NCI-H82 (cell line): Measurements from ENCODE around the gene SRP72.

ENCODE experiments used
- DNase-seq: peaks from one replicate; lab custom pipeline; 2025; lab: John Stamatoyannopoulos, UW

The SRP72 gene

GRCh38 chr4:56465599-56466295 lies 1.7 kb upstream of the SRP72 start:
- peak; percentile 49 for DNase-seq

DNA sequence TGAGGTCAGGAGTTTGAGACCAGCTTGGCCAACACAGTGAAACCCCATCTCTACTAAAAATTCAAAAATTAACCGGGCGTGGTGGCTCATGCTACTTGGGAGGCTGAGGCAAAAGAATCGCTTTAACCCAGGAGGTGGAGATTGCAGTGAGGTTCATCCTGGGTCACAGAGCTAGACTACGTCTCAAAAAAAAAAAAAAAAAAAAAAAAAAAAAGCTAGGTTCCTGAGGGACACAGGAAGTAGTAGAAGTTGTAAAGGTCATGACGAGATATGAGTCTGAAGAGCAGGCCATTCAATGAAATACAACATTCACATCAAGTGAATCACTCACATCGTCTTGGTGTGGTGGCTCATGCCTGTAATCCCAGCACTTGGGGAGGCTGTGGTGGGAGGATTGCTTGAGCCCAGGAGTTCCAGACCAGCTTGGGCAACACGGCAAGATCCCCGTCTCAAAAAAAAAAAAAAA lies 1.1 kb upstream of the SRP72 start:
- DNase-seq, result peak; percentile 26

- DNase-seq, result peak; percentile 36
Measured at GRCh38 chr4:56466910-56467283, 520 bp upstream of the SRP72 start.

GRCh38 chr4:56468097-56468422 lies 643 bp downstream of the SRP72 start:
- DNase-seq, result peak; percentile 52

DNA sequence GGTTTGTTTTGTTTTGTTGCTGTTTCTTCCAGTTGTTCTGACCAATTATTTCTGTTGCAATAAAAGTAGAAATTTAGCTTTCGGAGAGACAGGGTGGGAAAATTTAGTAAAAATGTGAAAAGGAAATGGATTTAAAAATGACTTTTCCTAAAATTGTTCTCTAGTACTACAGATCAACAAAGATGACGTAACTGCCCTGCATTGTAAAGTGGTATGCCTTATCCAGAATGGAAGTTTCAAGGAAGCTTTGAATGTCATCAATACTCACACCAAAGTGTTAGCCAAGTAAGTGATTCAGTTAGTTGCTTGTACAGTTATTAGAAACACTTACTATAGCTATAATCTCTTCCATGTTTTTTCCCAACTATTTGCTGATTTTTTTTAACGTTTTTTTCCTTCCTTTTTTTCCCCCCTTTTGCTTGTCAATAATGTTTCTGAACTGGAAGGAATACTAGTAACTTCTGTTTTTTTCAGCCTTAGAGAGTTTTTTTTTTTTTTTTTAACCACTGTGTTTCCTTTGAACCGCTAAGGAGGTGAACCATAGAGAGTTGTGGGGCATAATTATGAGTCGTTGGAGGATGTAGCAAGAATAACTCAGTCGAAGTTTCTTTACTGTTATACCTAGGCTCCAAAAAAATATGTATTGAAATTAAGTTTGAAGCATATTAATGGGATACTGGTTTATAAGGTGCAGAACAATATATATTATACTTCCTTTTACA lies 2.2 kb downstream of the SRP72 start:
- DNase-seq, result no peak

DNA sequence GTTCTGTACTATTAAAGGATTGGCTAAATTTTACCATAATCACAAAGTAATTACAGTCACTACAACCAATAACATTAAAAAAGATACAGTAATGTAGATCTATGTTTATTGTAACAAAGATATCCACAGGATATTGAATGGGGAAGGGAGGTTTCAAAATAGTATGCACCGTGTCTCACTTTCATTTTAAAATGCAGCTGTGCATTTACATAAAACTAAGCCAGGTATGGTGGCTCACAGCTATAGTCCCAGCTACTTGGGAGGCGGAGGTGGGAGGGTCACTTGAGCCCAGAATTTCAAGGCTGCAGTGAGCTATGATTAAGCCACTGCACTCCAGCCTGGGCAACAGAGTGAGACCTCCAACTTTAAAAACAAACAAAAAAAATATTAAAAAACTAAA lies 8.5 kb downstream of the SRP72 start:
- no peak for DNase-seq

DNA sequence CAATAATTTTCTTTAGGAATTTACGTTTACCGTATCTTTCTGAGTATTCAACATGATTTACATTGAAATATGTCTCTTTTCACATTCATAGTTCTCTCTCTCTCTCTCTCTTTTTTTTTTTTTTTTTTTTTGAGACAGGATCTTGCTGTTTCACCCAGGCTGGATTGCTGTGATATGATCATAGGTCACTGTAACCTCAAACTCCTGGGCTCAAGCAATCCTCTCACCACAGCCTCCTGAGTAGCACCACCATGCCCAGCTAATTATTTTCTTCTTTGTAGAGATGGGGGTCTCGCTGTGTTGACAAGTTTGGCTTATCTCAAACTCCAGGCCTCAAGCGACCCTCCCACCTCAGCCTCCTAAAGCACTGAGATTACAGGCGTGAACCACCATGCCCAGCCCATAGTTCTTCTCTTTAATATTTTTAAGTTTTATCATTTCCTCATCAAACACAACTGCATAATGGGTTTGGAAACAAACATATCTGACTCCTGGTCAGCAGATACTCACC lies 9.8 kb downstream of the SRP72 start:
- DNase-seq, result no peak

- DNase-seq, result no peak
Measured at GRCh38 chr4:56480691-56481090, 13.3 kb downstream of the SRP72 start.

DNA sequence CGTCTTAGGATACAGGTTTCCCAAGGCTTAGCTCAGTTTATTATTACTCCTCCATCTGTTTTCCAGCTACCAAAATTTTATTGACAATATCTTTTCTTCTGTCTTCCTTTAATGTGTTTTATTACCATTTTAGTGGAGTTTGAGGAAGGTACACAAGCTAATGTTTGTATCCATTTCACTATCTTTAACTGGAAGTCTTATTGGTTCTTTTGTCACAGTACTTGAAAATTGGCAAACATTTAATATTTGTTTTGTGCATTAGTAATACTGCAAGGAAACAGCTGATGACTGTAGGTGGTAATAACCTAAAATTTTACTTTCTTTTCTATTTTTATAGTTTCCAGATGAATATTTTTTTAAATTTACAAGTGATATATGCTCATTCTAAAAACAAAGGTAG lies 28.8 kb downstream of the SRP72 start:
- DNase-seq, result no peak

DNA sequence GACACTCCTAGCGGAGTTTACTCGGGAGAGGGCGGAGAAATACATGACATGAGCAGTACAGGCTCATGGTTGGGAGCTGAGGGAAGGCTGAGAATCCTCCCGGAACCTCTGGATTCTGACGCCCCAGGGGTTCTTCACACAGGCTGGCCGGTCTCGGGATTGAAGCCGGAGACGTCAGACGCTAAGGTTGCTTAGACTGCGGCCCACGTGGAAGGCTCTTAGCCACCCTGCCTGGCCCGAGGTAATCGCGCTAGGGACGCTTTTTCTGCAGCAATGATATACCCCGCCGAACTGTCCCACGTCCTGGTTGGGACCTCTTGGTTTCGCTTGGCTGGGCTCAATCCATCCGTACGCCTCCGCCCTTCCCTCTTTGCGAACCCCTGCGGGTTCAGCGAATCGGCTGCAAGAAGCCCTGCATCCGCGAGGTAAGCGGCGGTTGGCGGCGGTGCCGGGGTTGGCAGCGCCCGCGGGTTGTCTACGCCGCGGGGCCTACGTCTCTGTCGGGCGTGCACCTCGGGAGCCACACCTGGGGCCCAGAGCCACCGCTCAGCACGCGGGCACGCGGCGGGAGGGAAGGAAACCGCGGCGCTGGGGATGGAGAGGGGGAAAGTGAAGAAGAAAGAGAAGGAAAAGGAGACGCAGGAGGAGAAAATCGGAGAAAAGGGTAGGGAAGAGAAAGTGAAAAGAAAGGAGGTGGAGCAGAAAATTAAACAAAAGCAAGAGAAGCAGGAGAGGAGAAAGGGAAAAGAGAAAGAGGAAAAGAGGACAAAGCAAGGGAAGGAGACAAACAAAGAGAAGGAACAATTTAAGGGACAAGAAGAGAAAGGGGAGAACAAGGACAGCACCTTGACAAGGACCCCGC lies 38.1 kb downstream of the SRP72 start, which contains the start of gene ARL9:
TSS of gene ARL9 (plus strand) at position 523 of the 862 bp plus-strand sequence. CDS start at position 595, 72 bp downstream.
- no peak for DNase-seq

DNA sequence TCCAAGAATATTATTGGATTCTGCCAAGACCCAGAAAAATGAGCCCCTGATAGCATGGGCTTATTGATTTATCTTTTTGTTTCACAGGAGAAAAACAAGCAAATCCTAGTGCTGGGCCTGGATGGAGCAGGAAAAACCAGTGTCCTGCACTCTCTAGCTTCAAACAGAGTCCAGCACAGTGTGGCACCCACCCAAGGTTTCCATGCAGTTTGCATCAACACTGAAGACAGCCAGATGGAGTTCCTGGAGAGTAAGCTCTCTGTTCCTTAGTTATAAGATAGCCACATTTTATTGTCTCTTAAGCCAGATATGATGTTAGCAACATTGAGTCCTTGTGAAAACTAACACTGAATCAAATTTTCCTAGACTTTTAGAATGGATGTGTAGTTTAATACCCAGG lies 43.7 kb downstream of the SRP72 start:
- DNase-seq, result peak; percentile 3

GRCh38 chr4:56512166-56512565 lies 44.7 kb downstream of the SRP72 start:
- no peak for DNase-seq

GRCh38 chr4:56513517-56513916 lies 46.1 kb downstream of the SRP72 start:
- DNase-seq, result no peak

GRCh38 chr4:56530269-56531148 lies 63.1 kb downstream of the SRP72 start:
- DNase-seq, result peak; percentile 88

GRCh38 chr4:56531149-56531770 lies 63.8 kb downstream of the SRP72 start:
- DNase-seq, result no peak

GRCh38 chr4:56531823-56532222 lies 64.4 kb downstream of the SRP72 start:
- no peak for DNase-seq

GRCh38 chr4:56532239-56532638 lies 64.8 kb downstream of the SRP72 start:
- DNase-seq, result no peak

GRCh38 chr4:56535915-56536314 lies 68.5 kb downstream of the SRP72 start:
- DNase-seq, result no peak

DNA sequence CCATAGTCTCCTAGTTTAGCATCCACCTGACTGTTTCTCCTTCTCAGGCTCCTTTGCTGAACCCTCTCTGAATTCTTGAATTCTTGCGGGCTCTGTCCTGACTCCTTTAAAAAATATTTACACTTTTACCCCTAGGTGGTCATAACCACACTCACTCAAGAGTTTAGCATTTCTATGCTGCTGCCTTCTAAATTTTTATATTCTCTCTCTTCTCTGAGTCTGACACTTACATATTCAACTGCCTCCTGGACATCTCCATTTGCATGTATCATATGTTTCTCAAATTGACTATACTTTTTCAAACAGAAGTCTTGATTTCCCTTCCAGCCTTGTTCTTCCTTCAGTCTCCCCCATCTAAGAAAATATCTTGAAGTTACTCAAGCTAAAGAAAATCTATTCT lies 69.7 kb downstream of the SRP72 start:
- no peak for DNase-seq

GRCh38 chr4:56540826-56541225 lies 73.4 kb downstream of the SRP72 start:
- DNase-seq, result no peak

DNA sequence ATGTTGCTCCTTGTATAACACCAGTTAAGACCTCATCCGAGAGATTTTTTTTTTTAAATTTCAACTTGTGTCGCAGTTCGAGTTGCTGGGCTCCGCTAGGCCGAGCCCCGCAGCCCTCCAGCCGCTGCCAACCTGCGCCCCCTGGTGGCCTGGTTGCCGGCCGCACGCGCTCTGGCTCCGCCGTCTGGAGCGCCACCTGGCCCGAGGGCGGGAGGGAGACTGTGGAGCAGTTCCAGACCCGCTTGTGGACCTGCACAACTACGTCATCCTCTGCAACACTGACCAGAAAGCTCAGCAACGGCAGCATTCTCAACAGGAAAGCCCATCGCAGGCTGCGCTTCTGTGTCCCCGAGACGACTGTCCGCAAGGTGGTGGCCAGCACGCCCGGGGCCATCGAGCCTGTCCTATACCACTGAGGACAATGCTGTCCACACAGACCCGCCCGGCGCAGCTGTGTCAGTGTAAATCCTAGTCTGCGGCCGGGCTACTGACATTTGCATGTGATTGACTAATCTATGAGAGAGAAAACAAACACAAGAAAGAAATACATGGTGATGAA lies 77.2 kb downstream of the SRP72 start:
- DNase-seq, result peak; percentile 81
